ENCODE measurements around the gene MUC4. TPM values are rescaled to one million over a fixed set of nuclear protein-coding genes. Genes with fewer than 3 reads are reported as not detected.

MUC4 gene
- total RNA-seq, 2 donors from 2014 or later = 150 to 203 TPM

- Histone ChIP-seq H3K27ac (no peak overlapping the region), H3K4me3 (no peak overlapping the region), H3K9me3 (no peaks in the 10 kb centered on the region), H3K9ac (ENCODE audit: low read depth in 2 of 2, low read length in 2 of 2) (no peak overlapping the region), H3K27me3 (no peaks in the 10 kb centered on the region), H3K4me1 (no peaks in the 10 kb centered on the region), H3K36me3 (no peaks in the 10 kb centered on the region)
- TF ChIP-seq, protein P1, sequence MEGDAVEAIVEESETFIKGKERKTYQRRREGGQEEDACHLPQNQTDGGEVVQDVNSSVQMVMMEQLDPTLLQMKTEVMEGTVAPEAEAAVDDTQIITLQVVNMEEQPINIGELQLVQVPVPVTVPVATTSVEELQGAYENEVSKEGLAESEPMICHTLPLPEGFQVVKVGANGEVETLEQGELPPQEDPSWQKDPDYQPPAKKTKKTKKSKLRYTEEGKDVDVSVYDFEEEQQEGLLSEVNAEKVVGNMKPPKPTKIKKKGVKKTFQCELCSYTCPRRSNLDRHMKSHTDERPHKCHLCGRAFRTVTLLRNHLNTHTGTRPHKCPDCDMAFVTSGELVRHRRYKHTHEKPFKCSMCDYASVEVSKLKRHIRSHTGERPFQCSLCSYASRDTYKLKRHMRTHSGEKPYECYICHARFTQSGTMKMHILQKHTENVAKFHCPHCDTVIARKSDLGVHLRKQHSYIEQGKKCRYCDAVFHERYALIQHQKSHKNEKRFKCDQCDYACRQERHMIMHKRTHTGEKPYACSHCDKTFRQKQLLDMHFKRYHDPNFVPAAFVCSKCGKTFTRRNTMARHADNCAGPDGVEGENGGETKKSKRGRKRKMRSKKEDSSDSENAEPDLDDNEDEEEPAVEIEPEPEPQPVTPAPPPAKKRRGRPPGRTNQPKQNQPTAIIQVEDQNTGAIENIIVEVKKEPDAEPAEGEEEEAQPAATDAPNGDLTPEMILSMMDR (IDR thresholded peaks at IDR 0.05) = no peak
- DNase-seq = no peak
- intact Hi-C loops (cut with DNase I) = no loop called here
Measured at GRCh38 chr3:195838714-195839113, 27.0 kb upstream of the MUC4 start.

DNA sequence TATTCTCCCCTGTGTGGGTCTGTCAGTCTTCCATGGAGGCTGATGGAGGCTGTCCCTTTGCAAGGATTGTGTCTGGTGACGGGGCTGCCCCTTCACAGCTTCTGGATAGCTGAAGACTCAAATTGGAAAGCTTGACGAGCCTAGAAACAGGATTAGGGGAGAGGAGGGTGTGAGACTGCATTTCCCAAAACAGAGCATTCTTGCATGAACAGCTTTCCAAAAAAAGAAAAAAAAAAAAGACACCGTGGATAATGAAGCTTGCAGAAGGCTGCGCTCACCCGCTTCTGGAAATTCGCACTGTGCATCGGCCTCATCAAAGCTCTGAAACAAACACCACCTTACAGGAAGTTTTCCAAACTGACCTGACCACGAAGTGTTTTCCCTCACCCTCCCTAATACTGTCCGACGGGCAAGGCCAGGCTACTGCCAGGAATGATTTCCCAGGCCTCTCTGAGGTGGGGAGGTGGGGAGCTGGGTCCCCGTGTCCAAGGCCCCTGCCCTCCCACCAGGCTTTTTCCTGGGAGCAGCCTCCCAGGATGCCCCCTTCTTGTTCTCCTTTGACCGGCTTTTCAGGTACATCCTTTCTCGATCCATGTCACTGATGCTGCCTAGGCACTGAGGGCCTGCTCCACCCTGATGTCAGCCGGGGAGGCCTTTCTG is 24.9 kb upstream of the MUC4 start:
- H3K27me3 ChIP-seq = no peaks in the 10 kb centered on the region
- no peak overlapping the region for H3K9ac ChIP-seq (ENCODE audit: low read depth in 2 of 2, low read length in 2 of 2)
- TF ChIP-seq, protein P1 (IDR thresholded peaks at IDR 0.05) = no peak
- no peak overlapping the region for H3K4me3 ChIP-seq
- no peak overlapping the region for H3K27ac ChIP-seq
- no peaks in the 10 kb centered on the region for H3K4me1 ChIP-seq
- no peaks in the 10 kb centered on the region for H3K36me3 ChIP-seq
- no peak for DNase-seq
- intact Hi-C loops (cut with DNase I) = no loop called here
- no peaks in the 10 kb centered on the region for H3K9me3 ChIP-seq

DNA sequence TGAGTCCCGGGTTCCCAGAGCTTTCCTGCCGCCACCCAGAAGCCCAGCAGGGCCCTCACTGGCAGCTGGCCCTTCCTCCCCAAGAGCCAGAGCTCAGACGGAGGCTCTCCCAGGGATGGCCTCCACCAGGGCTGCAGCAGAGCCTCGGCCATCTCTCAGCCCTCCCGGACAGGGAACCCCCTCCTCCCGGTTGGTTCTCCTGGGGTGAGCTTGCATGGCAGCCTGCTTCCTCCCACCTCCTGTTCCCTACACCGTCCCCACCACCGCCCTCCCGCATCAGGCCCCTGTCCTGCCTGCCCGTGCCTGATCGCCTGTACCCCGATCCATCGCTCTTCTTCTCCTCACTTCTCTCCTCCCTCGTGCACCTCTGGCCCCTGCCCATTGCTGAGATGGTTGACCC is 24.1 kb upstream of the MUC4 start:
- Histone ChIP-seq H3K27ac (peak overlapping the region; percentile 27), H3K4me3 (no peak overlapping the region), H3K9ac (ENCODE audit: low read depth in 2 of 2, low read length in 2 of 2) (peak overlapping the region; percentile 12 to 41), H3K27me3 (no peaks in the 10 kb centered on the region), H3K36me3 (no peaks in the 10 kb centered on the region), H3K9me3 (no peaks in the 10 kb centered on the region), H3K4me1 (no peaks in the 10 kb centered on the region)
- intact Hi-C loops (cut with DNase I) = no loop called here
- DNase-seq = no peak
- TF ChIP-seq, protein P1 (IDR thresholded peaks at IDR 0.05) = no peak

- intact Hi-C loops (cut with DNase I) = no loop called here
- TF ChIP-seq, protein P1 (IDR thresholded peaks at IDR 0.05) = no peak
- peak overlapping the region; percentile 12 to 41 for H3K9ac ChIP-seq (ENCODE audit: low read depth in 2 of 2, low read length in 2 of 2)
- H3K9me3 ChIP-seq = no peaks in the 10 kb centered on the region
- no peaks in the 10 kb centered on the region for H3K27me3 ChIP-seq
- peak overlapping the region; percentile 27 for H3K27ac ChIP-seq
- no peaks in the 10 kb centered on the region for H3K4me1 ChIP-seq
- DNase-seq = peak; percentile 59
- H3K36me3 ChIP-seq = no peaks in the 10 kb centered on the region
- H3K4me3 ChIP-seq = no peak overlapping the region
Measured at GRCh38 chr3:195834675-195835583, 23.2 kb upstream of the MUC4 start.

DNA sequence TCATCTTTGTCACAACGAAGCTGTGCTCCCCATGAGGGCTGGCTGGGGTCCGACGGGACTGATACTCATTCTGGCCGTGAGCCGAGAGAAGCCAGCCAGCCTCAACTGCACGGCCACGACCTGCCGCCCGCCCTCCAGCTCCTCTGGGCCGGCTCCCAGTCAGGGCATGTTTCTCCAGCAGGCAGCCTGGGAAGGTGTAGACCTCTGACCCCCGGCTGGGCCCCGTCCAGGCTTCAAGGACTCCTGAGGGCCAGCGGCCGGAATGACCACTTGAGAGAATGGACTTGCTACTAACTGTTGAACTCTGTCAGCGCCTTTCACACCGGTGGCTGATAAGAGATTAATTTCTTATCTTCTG is 18.1 kb upstream of the MUC4 start:
- Histone ChIP-seq H3K4me1 (no peaks in the 10 kb centered on the region), H3K9me3 (no peaks in the 10 kb centered on the region), H3K36me3 (no peaks in the 10 kb centered on the region), H3K27me3 (no peaks in the 10 kb centered on the region), H3K9ac (ENCODE audit: low read depth in 2 of 2, low read length in 2 of 2) (peak overlapping the region; percentile 55 to 73), H3K27ac (peak overlapping the region; percentile 86), H3K4me3 (no peak overlapping the region)
- TF ChIP-seq, protein P1 (IDR thresholded peaks at IDR 0.05) = no peak
- peak; percentile 70 for DNase-seq
- intact Hi-C loops (cut with DNase I) = no loop called here
